Testis (tissue), 3 donors: ENCODE results near the gene RBM33. TPM values are rescaled to one million over a fixed set of nuclear protein-coding genes. Genes with fewer than 3 reads are reported as not detected.

Experiments
- DNase-seq: peaks from one replicate; pipeline ENCODE4 v3.0.0-alpha.2; 2019
- H3K27ac ChIP-seq, 2 donors: fragments of 200-600 bp; sonication (generic); one replicate each; pipeline ENCODE4 v1.5.1; 2019
- H3K27me3 ChIP-seq: fragments of 200-600 bp; sonication (generic); one replicate; pipeline ENCODE4 v1.5.1; 2019
- H3K36me3 ChIP-seq: fragments of 200-600 bp; sonication (generic); one replicate; pipeline ENCODE4 v1.5.1; 2017; ENCODE audit warnings: low read depth; ENCODE audit errors: missing control alignments
- H3K4me1 ChIP-seq: fragments of 200-600 bp; sonication (generic); one replicate; pipeline ENCODE4 v1.5.1; 2019
- H3K4me3 ChIP-seq, 2 donors: fragments of 200-600 bp; sonication (generic); one replicate each; pipeline ENCODE4 v1.5.1; 2017 to 2019
- H3K9me3 ChIP-seq: fragments of 200-600 bp; sonication (generic); one replicate; pipeline ENCODE4 v1.5.1; 2017
- POLR2A ChIP-seq: fragments of 450-650 bp; IDR thresholded peaks from one replicate; pipeline ENCODE4 v1.6.1; 2017; ENCODE audit warnings: antibody characterized with exemption, mild to moderate bottlenecking, moderate library complexity
- WGBS, 2 donors: methylation state at CpG; one replicate each; pipeline ENCODE4 v1.1.5; 2018; 5-methylcytosine and 5-hydroxymethylcytosine counted together
- intact Hi-C: fragments of 100-400 bp; cut with DNase I; formaldehyde crosslinking; loops from one replicate; pipeline ENCODE4 v1.15.1; 2023; ENCODE audit warnings: low total_unique reads
- polyA plus RNA-seq: library from polyadenylated mRNA; stranded (reverse); fragments of 350-450 nt; fragmentation: Illumina TruSeq; extraction: RNeasy Lipid Tissue Mini Kit (QIAGEN cat#74804); gene quantifications from one replicate; pipeline ENCODE4 v1.2.3, GENCODE V29; 2014; ENCODE audit warnings: low read depth, low replicate concordance; ENCODE audit not compliant: insufficient read depth
- total RNA-seq, 2 donors: library from RNA; depleted of rRNA; stranded (reverse); fragments of >200 nt; gene quantifications; one replicate each; pipeline ENCODE4 v1.2.3, GENCODE V29; 2016
- TF ChIP-seq, protein P1 (sequence below), 3 experiments: fragments of 450-650 bp in 2 of 3; fragments of 200-600 bp in 1 of 3; sonication (generic) in 1 of 3; IDR thresholded peaks; one replicate each; pipeline ENCODE4 v1.5.1; 2016 to 2019; ENCODE audit warnings: antibody characterized with exemption in 3 of 3, mild to moderate bottlenecking in 2 of 3, moderate library complexity in 1 of 3

The RBM33 gene
- total and polyA plus RNA-seq, 3 donors from 2014 or later = 27.3 to 104 (median 93.4) TPM

DNA sequence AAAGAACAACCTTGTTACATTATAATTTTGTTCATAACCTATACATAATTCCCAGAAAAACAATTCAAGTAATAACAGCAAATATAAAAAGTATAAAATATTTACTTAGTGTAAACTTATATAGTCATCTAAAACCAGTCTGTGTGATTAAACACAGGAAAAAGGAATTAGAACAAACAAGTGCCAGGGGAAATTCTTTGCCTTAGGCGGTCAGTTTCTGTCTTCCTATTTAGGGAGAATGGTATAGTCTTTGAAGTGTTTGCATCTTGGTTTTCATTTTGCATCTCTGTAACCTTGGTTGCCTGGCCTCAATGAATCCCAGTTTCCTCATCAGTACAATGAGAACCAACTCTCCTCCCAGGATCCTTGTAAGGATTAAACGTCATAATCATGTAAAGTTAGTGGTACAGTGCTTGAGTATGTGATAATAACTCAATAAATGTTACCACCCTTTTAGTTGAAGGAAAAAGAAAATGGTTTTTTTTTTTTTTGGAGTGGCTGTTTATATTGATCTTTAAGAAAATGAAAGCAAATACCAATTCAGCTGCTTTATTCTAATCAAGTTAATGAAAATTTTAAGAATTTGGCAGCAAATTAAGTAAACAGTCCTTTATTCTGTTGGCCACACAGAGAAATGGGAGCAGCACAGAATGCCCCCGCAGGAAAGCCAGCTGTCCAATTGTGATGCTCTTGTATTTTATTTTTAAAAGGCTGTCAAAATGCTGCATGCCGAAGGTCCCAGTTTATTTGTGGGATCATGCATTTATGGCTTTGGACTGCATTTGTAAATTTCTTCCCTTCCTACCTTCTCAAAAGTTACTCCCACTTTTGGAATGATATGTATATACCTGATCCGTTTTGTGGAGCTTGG is 106.0 kb downstream of the RBM33 start:
- no peak for DNase-seq
- 69 to 71% methylated on average over 5 of the region's 5 CpGs for WGBS, 2 donors
- Histone ChIP-seq H3K4me1 (no peaks in the 10 kb centered on the region), H3K4me3 (no peak overlapping the region), H3K27ac (no peak overlapping the region), H3K27me3 (no peaks in the 10 kb centered on the region), H3K9me3 (no peaks in the 10 kb centered on the region), H3K36me3 (no peaks in the 10 kb centered on the region)
- no peak for TF ChIP-seq POLR2A
- TF ChIP-seq, protein P1, sequence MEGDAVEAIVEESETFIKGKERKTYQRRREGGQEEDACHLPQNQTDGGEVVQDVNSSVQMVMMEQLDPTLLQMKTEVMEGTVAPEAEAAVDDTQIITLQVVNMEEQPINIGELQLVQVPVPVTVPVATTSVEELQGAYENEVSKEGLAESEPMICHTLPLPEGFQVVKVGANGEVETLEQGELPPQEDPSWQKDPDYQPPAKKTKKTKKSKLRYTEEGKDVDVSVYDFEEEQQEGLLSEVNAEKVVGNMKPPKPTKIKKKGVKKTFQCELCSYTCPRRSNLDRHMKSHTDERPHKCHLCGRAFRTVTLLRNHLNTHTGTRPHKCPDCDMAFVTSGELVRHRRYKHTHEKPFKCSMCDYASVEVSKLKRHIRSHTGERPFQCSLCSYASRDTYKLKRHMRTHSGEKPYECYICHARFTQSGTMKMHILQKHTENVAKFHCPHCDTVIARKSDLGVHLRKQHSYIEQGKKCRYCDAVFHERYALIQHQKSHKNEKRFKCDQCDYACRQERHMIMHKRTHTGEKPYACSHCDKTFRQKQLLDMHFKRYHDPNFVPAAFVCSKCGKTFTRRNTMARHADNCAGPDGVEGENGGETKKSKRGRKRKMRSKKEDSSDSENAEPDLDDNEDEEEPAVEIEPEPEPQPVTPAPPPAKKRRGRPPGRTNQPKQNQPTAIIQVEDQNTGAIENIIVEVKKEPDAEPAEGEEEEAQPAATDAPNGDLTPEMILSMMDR (IDR thresholded peaks at IDR 0.05) = no peak
- intact Hi-C loops = no loop called here

DNA sequence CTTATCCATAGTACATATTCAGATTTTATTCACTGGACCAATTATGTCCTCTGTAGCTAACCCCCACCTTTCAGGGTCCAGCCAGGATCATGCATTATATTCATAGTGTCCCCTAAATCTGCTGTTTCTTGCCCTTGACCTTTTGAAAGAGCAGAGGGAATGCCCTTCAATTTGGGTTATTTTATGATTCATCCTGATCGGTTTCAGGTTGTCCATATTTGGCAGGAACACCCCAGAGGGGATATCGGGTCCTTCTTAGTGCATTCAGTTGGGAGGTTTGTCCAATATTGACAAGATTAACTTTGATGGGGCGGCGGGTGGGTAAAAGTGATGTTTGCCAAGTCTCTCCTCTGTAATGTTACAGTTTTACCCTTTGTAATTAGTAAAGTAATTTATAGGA is 106.9 kb downstream of the RBM33 start:
- H3K36me3 ChIP-seq = no peaks in the 10 kb centered on the region
- no peak for DNase-seq
- 78 to 84% methylated on average over 4 of the region's 4 CpGs for WGBS, 2 donors
- TF ChIP-seq, protein P1 (IDR thresholded peaks at IDR 0.05) = no peak
- TF ChIP-seq POLR2A = no peak
- H3K27me3 ChIP-seq = no peaks in the 10 kb centered on the region
- H3K4me1 ChIP-seq = no peaks in the 10 kb centered on the region
- intact Hi-C loops = no loop called here
- H3K27ac ChIP-seq = no peak overlapping the region
- H3K4me3 ChIP-seq = no peak overlapping the region
- H3K9me3 ChIP-seq = no peaks in the 10 kb centered on the region

DNA sequence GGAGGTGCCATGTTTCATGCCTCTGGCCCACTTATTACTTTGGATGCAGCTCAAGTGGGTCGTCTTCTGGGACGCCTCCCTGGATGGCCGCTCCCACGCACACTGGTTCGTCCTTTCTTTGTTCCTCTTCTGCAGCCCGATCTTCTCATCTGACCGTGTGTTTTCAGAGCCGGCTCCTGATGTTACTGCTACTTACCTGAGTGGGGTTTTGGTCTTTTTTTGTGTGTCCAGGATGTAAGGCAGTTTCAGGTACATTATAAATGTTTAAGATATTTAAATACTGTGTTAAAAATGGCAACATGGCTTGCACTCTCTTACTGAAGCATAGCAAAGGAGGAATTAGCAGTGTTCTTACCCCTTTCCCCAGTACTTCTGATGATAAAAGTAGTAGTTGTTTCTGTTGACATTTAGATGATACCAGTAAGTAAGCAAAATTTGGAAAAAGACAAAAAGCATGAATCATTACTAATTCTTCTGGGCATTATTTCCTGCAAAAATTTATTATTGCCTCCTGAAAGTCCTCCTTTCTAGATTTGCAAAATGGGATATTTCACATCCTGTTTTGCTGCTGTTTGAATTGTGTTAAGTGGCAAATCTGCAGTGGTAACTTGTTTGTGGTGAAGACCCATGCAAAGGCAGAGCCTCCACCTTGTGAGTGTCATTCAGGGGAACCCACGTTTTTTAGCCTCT is 108.4 kb downstream of the RBM33 start:
- Histone ChIP-seq H3K4me1 (no peaks in the 10 kb centered on the region), H3K4me3 (no peak overlapping the region), H3K36me3 (no peaks in the 10 kb centered on the region), H3K27ac (no peak overlapping the region), H3K9me3 (no peaks in the 10 kb centered on the region), H3K27me3 (no peaks in the 10 kb centered on the region)
- WGBS, 2 donors = 46 to 73% methylated on average over 9 of the region's 9 CpGs
- TF ChIP-seq, protein P1 (IDR thresholded peaks at IDR 0.05) = no peak
- no peak for TF ChIP-seq POLR2A
- intact Hi-C loops = no loop called here
- no peak for DNase-seq

DNA sequence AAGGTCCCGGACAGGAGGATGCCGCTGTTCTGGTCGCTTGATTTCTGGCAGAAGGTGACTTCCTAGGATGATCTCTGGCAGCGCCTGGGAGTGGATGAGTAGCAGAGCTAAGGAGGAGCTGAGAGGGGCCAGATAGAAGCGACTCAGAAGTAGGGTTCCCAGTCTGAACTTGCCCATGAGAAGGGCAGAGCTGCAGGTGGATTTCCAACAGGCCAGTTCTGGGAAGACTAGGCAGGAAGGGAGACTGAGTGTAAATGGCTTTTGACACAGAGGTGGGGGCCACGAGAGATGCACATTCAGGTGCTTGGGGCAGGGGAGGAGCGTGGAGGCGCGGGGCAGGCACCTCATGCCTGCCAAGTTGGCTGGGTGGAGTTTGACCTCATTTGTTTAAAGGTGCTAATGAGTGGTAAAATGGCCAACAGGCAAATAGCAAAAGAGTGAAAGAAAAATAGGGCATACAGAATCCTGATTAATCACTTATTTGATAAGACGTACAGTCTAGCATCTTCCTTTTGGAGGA is 109.0 kb downstream of the RBM33 start:
- Histone ChIP-seq H3K9me3 (no peaks in the 10 kb centered on the region), H3K27me3 (no peaks in the 10 kb centered on the region), H3K36me3 (no peaks in the 10 kb centered on the region), H3K4me3 (no peak overlapping the region), H3K27ac (no peak overlapping the region), H3K4me1 (no peaks in the 10 kb centered on the region)
- intact Hi-C loops = no loop called here
- DNase-seq = no peak
- no peak for TF ChIP-seq POLR2A
- TF ChIP-seq, protein P1 (IDR thresholded peaks at IDR 0.05) = no peak
- 81 to 85% methylated on average over 10 of the region's 10 CpGs for WGBS, 2 donors
